ENCODE measurements around the gene FAM117B. TPM values are rescaled to one million over a fixed set of nuclear protein-coding genes. Genes with fewer than 3 reads are reported as not detected.

The FAM117B gene
- total and polyA plus RNA-seq, 12 donors: 0.49 to 3.9 (median 2.3) TPM

DNA sequence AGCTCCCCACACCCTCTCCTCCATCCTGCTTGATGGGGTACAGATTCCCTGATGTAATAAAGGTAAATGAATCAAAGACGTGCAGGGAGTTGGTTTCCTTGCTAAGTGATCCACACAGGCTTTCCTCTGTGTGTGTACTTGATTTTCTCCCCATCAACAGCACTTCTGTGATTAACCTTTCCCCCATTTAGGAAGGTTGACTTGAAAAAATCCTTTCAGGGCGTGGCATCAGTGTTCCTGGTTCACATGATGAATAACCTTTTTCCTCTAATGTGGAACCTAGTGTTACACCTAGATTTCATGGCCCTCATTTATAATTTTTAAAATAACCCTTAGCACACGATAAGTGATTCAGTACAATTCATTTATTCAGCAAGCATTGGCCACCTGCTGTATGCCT, 121.8 kb downstream of the FAM117B start:
- intact Hi-C loops (cut with DNase I): no loop called here
- Histone ChIP-seq H3K27ac (no peak overlapping the region), H3K36me3 (peaks cover 0 to 51% (median 8%) of the 10 kb centered on the region in 9 donors), H3K4me1 (no peaks in the 10 kb centered on the region), H3K9me3 (peaks cover 0 to 16% (median 0%) of the 10 kb centered on the region in 11 donors), H3K27me3 (no peaks in the 10 kb centered on the region), H3K4me3 (no peak overlapping the region)
- ATAC-seq (no peak), DNase-seq (no peak)
- 93 to 95% methylated on average over 3 of the region's 3 CpGs for WGBS, 2 donors
- TF ChIP-seq, protein P1, sequence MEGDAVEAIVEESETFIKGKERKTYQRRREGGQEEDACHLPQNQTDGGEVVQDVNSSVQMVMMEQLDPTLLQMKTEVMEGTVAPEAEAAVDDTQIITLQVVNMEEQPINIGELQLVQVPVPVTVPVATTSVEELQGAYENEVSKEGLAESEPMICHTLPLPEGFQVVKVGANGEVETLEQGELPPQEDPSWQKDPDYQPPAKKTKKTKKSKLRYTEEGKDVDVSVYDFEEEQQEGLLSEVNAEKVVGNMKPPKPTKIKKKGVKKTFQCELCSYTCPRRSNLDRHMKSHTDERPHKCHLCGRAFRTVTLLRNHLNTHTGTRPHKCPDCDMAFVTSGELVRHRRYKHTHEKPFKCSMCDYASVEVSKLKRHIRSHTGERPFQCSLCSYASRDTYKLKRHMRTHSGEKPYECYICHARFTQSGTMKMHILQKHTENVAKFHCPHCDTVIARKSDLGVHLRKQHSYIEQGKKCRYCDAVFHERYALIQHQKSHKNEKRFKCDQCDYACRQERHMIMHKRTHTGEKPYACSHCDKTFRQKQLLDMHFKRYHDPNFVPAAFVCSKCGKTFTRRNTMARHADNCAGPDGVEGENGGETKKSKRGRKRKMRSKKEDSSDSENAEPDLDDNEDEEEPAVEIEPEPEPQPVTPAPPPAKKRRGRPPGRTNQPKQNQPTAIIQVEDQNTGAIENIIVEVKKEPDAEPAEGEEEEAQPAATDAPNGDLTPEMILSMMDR (IDR thresholded peaks at IDR 0.05): no peak

DNA sequence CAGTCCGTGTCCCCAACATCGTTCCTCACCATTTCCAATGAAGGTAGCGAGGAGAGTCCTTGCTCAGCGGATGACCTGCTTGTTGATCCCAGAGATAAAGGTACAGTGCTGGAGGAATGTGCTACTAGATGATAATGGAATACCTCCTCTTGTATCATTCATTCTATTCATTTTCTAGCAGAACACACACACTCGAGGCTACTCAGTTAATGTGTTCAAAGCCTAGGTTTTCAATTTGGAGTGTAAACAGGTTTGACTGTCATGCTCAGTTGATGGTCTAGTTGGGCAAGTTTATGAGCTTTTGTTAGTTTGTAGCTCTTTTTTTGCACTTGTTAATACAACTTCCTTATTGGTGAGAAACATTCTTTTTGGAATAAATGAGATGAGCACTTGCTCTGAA, 122.6 kb downstream of the FAM117B start:
- Histone ChIP-seq H3K4me1 (no peaks in the 10 kb centered on the region), H3K4me3 (no peak overlapping the region), H3K27me3 (no peaks in the 10 kb centered on the region), H3K27ac (no peak overlapping the region), H3K36me3 (peaks cover 0 to 51% (median 8%) of the 10 kb centered on the region in 9 donors), H3K9me3 (peaks cover 0 to 16% (median 0%) of the 10 kb centered on the region in 11 donors)
- ATAC-seq (no peak), DNase-seq (no peak)
- intact Hi-C loops (cut with DNase I): no loop called here
- TF ChIP-seq, protein P1 (IDR thresholded peaks at IDR 0.05): no peak
- 92 to 96% methylated on average over 5 of the region's 5 CpGs for WGBS, 2 donors

DNA sequence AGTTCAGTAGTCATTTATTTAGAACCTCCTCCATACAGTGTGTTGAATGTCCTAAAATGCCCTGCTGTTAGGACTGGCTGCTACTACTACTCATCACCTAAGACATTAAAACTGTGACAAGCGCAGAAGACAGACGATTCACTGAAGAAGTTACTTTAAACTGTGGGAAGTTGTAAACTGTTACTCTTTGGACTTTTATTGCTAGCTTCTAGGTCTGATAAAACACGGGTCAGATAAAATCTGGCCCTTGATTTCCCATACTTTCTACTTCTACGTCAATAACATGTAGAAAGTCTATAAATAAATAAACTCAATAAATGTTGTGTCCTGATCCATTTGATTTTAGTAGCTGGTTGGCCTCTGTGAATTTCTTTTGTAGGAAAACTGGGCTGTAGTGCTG, 123.4 kb downstream of the FAM117B start:
- ATAC-seq: no peak
- 86 to 89% methylated on average over 4 of the region's 4 CpGs for WGBS, 2 donors

DNA sequence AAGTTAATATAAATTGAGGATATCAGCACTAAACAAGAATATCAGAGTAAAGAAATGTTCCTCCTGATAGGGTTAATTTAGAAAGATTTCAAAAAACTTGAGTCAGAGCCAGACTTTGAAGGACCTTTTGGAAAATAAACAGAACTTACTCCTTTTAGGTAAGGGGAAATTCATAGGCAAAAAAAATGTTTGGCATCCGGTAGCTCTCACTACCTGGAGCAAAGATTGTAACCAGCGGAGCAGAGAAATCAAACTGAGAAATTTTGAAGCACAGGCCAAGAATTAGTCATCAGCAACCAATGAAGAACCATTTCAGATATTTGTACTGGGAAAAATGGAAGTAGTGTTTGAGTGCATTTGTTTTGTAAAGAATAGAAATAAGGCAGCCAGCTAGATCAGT, 123.8 kb downstream of the FAM117B start:
- Histone ChIP-seq H3K9me3 (peaks cover 0 to 6% (median 0%) of the 10 kb centered on the region in 11 donors), H3K27ac (no peak overlapping the region), H3K4me3 (no peak overlapping the region), H3K27me3 (no peaks in the 10 kb centered on the region), H3K36me3 (peaks cover 0 to 51% (median 8%) of the 10 kb centered on the region in 9 donors), H3K4me1 (no peaks in the 10 kb centered on the region)
- 83 to 88% methylated on average over 2 of the region's 2 CpGs for WGBS, 2 donors
- TF ChIP-seq, protein P1 (IDR thresholded peaks at IDR 0.05): no peak
- intact Hi-C loops (cut with DNase I): no loop called here
- ATAC-seq (no peak), DNase-seq (no peak)

More for the DNA sequence above, 123.4 kb downstream of the FAM117B start:
- intact Hi-C loops (cut with DNase I): no loop called here
- Histone ChIP-seq H3K9me3 (peaks cover 0 to 11% (median 0%) of the 10 kb centered on the region in 11 donors), H3K4me1 (no peaks in the 10 kb centered on the region), H3K36me3 (peaks cover 0 to 51% (median 8%) of the 10 kb centered on the region in 9 donors), H3K4me3 (no peak overlapping the region), H3K27ac (no peak overlapping the region), H3K27me3 (no peaks in the 10 kb centered on the region)
- DNase-seq: no peak
- TF ChIP-seq, protein P1 (IDR thresholded peaks at IDR 0.05): no peak

Measured in heart right ventricle (tissue), 16 donors.